GM18519 (cell line): ENCODE measurements around the gene CLDN15.

Experiments
- ATAC-seq: cut with Tn5 transposase; IDR thresholded peaks from one replicate; pipeline ENCODE4 v1.9.1; 2021; ENCODE audit warnings: mild to moderate bottlenecking, moderate library complexity; ENCODE audit not compliant: unreplicated experiment, low FRiP score

The CLDN15 gene

GRCh38 chr7:101245147-101245668 lies 7.6 kb upstream of the CLDN15 start:
- ATAC-seq = no peak

DNA sequence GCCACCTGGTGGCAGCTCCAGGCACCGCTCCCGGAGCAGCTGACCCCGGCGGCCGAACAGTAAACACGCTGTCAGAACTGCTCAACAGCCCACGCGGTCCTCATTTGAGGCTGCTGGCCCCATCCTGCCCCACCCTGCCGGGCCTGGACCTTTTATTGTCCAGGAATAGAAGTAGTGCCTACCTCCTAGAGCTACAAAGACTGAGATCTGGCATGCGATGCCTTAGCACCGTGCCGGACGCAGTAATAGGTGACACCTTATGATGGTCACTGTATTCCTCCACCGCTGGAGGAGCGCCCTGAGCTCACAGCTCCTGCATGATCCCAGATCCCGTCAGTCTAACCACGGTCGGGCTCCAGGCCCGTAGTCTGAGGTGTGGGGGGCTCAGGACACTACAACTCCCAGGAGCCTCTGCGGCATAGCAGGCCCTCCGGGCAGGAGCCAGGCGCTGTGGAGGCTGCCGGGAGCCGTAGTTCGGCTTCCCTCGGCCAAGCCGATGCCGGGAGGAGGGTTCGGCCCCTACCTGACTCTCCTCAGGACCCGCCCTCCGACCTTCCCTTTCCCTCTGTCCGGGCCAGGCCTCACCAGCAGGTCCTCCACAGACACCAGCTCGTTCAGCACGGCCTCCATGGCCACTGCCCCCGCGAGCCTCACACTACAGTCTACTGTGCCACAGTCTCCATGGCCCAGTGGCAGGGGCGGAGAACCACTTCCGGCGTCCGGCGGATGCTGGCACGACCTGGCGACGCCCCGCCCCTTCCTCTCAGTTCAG lies 7.0 kb upstream of the CLDN15 start, which contains the start of gene FIS1:
FIS1 (minus strand) TSS at position 707 of the 772 bp plus-strand sequence; CDS start at position 630, 77 bp downstream.
- ATAC-seq = peak; percentile 72

DNA sequence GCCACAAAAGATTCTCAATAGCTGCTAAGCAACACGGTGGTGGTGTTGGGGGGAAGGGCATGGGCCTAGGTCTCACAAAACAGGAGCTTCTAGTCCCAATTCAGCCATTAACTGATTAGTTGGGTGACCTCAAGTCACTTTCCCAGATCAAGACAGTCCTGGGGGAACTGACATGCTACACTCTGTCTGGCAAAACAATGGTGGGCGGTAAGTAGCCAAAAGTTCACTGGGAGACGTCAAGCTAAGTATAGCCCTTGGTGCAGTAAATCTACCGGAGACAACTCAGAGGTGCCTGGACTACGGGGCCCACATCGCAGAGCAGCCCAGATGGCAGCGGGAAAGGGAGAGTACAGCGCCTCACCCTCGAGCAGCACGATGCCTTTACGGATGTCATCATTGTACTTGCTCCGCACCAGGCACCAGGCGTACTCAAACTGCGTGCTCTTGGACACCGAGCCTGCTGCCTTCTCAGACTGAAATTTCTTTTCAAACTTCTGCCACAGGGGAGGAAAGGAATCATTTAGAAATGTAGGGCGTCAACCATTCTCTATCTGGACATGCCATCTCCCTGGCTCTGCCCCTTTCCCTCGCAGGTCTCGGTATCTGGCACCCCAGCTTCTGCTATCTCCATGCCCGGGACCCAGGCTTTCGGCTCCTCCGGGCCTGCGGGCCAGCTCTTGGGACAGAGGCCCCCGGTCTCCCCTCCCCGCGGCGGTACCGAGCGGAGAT lies 6.2 kb upstream of the CLDN15 start:
- no peak for ATAC-seq

DNA sequence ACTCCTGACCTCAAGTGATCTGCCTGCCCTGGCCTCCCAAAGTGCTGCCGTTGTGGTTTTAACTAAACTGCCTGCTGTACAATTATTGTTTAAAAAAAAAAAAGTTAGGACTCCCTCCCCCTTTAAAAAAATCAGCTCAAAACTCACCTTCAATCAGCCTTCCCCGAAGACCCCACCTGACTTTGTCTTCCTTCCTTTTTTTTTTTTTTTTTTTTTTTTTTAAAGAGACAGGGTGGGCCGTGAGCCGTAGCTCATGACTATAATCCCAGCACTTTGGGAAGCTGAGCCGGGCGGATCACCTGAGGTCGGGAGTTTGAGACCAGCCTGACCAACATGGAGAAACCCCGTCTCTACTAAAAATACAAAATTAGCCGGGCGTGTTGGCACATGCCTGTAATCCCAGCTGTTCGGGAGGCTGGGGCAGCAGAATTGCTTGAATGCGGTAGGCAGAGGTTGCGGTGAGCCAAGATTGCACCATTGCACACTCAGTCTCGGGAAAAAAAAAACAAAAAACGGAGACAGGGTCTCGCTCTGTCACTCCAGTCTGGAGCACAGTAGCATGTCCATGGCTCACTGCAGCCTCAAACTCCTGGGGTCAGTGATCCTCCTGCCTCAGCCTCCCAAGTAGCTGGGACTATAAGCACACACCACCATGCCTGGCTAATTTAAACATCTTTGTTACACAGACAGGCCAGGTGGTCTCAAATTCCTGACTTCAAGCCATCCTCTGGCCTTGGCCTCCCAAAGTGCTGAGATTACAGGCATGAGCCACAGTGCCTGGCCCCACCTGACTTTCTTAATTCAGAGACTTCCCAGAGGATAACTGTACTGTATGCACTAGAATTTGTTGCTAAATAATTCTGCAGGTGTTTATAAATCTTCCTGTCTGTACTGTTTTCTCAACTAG lies 4.1 kb upstream of the CLDN15 start:
- no peak for ATAC-seq

DNA sequence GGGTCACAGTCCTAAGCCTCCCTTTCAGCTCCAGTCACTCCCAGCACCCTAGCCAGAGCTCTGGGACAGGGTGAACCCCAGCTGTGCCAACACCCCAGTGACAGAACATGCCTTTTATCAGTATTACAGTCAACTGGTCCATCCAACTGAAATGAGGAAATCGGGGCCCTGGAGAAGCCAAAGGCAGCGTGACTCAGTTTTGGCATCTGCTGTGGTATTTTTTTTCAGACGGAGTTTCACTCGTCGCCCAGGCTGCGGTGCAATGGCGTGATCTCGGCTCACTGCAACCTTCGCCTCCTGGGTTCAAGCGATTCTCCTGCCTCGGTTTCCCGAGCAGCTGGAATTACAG lies 3.4 kb upstream of the CLDN15 start:
- ATAC-seq = no peak

DNA sequence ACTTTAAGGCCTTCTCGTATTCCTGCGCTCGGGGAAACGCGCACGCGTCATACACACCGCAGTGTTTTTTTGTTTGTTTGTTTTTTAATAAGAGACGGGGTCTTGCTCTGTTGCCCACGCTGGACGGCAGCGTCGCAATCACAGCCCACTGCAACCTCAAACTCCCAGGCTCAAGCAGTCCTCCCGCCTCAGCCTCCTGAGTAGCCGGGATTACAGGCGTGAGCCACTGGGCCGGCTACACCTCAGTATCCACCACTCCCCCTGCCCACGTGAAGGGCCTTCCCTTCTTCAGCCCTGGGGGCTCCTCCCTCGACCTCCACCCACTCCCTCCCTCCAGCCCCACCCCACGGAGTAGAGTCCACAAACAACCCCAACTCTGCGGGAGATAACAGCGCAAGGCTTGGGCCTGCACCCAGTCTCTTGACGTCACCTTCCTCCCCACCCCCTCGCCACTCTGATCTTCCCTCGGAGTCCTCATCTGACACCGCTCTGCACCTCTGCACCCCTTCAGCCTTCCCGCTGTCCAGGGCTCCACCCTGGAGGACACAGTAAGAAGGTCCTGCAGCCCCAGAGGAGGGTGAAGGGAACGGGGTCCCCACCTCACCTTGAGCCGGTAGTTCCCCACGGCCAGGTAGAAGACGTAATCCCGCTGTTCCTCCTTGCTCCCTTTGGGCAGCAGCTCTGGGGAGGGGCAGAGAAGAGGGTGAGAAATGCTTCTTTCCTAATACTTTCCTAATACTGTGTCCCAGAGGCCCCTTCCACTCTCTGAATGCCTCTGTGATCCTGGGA lies 2.8 kb upstream of the CLDN15 start:
- ATAC-seq = no peak

- no peak for ATAC-seq
Observed at GRCh38 chr7:101239951-101240220, 2.3 kb upstream of the CLDN15 start.

DNA sequence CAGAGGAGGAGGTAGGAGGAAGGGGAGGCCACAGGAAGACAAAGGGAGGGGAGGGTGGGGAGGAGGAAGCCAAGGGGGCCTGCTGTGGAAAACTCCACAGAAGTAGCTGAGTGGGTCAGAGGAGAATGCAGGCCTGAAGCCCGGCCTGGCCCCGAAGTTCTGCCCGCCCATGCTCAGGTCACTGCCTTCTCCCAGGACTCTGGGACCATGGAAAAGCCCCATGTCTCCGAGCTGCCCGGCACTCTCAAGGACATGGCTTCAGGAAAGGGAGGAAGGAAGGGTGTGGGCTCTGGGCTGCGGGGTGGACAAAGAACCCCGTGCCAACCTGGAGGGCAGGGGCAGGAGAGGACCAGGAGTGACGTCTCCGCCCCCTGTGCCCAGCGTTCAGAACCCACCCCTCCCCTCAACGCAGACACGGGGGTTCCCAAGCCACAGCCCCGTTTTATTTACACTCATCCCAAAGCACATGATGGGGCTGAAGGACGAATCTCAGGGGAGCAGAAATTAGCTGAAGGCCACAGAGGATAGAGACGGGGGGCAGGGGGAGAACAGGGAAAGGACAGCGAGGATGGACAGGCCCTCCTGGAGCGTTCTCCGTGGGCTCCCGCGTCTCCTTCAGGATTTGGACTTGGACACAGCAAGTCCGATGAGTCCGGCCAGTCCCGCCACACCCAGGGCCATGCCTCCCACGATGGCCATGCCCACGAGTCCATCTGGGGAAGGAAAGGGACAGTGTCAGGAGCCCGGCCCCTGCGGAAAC lies 1.8 kb upstream of the CLDN15 start:
- no peak for ATAC-seq

GRCh38 chr7:101238226-101239182 lies 902 bp upstream of the CLDN15 start:
- no peak for ATAC-seq

GRCh38 chr7:101236292-101236835 lies 1.2 kb downstream of the CLDN15 start:
- ATAC-seq = no peak

- ATAC-seq = no peak
Observed at GRCh38 chr7:101235522-101235921, 2.1 kb downstream of the CLDN15 start.

GRCh38 chr7:101235050-101235449 lies 2.6 kb downstream of the CLDN15 start:
- no peak for ATAC-seq

GRCh38 chr7:101234636-101235035 lies 3.0 kb downstream of the CLDN15 start:
- ATAC-seq = no peak

- no peak for ATAC-seq
Observed at GRCh38 chr7:101233907-101234547, 3.6 kb downstream of the CLDN15 start.

DNA sequence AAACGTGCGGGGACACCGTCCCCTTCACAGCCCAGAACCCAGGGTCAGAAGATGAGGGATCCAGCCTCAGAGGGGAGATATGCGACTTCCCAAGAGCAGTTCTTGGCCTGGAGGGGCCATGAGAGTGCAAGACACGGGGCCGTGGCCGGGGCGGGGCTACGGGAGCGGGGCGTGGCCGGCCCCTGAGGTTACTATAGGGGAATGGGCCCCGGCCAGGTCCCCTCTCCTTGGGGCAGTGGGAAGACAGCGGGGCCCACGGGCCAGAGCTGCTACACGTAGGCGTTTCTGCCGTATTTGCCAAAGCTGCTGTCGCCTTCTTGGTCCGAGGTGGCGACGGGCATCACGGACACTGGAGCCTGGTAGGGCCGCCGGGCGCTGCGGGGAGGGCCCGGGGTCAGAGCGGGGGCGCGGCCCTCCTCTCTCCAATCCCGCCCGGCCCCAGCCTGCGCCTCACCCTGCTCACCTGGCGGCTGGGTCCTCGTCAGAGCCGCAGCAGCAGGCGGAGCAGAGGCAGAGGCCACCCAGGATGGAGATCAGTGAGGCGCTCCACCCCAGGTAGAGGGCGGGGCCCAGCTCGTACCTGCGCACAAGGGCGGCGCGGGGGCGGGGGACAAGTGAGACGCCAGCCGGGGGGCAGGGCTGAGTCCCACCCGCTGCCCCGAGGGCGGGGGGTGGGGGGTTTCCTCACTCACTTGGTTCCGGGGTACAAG lies 5.3 kb downstream of the CLDN15 start:
- ATAC-seq = no peak

GRCh38 chr7:101231644-101232043 lies 6.0 kb downstream of the CLDN15 start:
- ATAC-seq = no peak

- ATAC-seq = no peak
Observed at GRCh38 chr7:101226721-101227120, 10.9 kb downstream of the CLDN15 start.
